ENCODE results near the gene HSD17B11.
"Not testable (repeated sequence)": the region's sequence is repeated elsewhere in the genome, so short reads cannot be mapped to it uniquely, and the experiment has no call there.

HSD17B11 gene

GRCh38 chr4:87363552-87363951 lies 27.4 kb downstream of the HSD17B11 start:
- no CpG with 5 or more reads among the region's 2 CpGs for WGBS (ENCODE audit: insufficient coverage, insufficient read length)
- DNase-seq (ENCODE audit: low read depth, low spot score) = no peak
- Histone ChIP-seq H3K4me1 (ENCODE audit: control insufficient read depth, insufficient read depth, low read length) (no peaks in the 10 kb centered on the region), H3K27ac (ENCODE audit: low read length) (no peak overlapping the region), H3K27me3 (ENCODE audit: control insufficient read depth, insufficient read depth, low read length) (no peaks in the 10 kb centered on the region), H3K4me3 (ENCODE audit: low read length) (no peak overlapping the region), H3K9me3 (ENCODE audit: control insufficient read depth, insufficient read depth, low read length) (no peaks in the 10 kb centered on the region), H3K36me3 (ENCODE audit: control insufficient read depth, insufficient read depth, low read length) (no peaks in the 10 kb centered on the region)

GRCh38 chr4:87360338-87360935 lies 30.6 kb downstream of the HSD17B11 start:
- WGBS (ENCODE audit: insufficient coverage, insufficient read length) = no CpG with 5 or more reads among the region's 7 CpGs
- H3K27ac ChIP-seq (ENCODE audit: low read length) = no peak overlapping the region
- H3K9me3 ChIP-seq (ENCODE audit: control insufficient read depth, insufficient read depth, low read length) = no peaks in the 10 kb centered on the region
- no peaks in the 10 kb centered on the region for H3K36me3 ChIP-seq (ENCODE audit: control insufficient read depth, insufficient read depth, low read length)
- no peak overlapping the region for H3K4me3 ChIP-seq (ENCODE audit: low read length)
- no peak for DNase-seq (ENCODE audit: low read depth, low spot score)
- H3K27me3 ChIP-seq (ENCODE audit: control insufficient read depth, insufficient read depth, low read length) = no peaks in the 10 kb centered on the region
- no peaks in the 10 kb centered on the region for H3K4me1 ChIP-seq (ENCODE audit: control insufficient read depth, insufficient read depth, low read length)

- WGBS (ENCODE audit: insufficient coverage, insufficient read length) = no CpG with 5 or more reads among the region's 4 CpGs
- no peak overlapping the region for H3K4me3 ChIP-seq (ENCODE audit: low read length)
- no peak overlapping the region for H3K27ac ChIP-seq (ENCODE audit: low read length)
Observed at GRCh38 chr4:87359258-87359657, 31.7 kb downstream of the HSD17B11 start.

GRCh38 chr4:87356832-87357526 lies 34.0 kb downstream of the HSD17B11 start:
- Histone ChIP-seq H3K9me3 (ENCODE audit: control insufficient read depth, insufficient read depth, low read length) (no peaks in the 10 kb centered on the region), H3K4me1 (ENCODE audit: control insufficient read depth, insufficient read depth, low read length) (no peaks in the 10 kb centered on the region), H3K27me3 (ENCODE audit: control insufficient read depth, insufficient read depth, low read length) (no peaks in the 10 kb centered on the region), H3K27ac (ENCODE audit: low read length) (no peak overlapping the region), H3K36me3 (ENCODE audit: control insufficient read depth, insufficient read depth, low read length) (no peaks in the 10 kb centered on the region), H3K4me3 (ENCODE audit: low read length) (no peak overlapping the region)
- no peak for DNase-seq (ENCODE audit: low read depth, low spot score)
- WGBS (ENCODE audit: insufficient coverage, insufficient read length) = no CpG with 5 or more reads among the region's 2 CpGs

More at GRCh38 chr4:87359258-87359657, 31.7 kb downstream of the HSD17B11 start:
- Histone ChIP-seq H3K27me3 (ENCODE audit: control insufficient read depth, insufficient read depth, low read length) (no peaks in the 10 kb centered on the region), H3K36me3 (ENCODE audit: control insufficient read depth, insufficient read depth, low read length) (no peaks in the 10 kb centered on the region), H3K4me1 (ENCODE audit: control insufficient read depth, insufficient read depth, low read length) (no peaks in the 10 kb centered on the region), H3K9me3 (ENCODE audit: control insufficient read depth, insufficient read depth, low read length) (no peaks in the 10 kb centered on the region)
- DNase-seq (ENCODE audit: low read depth, low spot score) = no peak

- no peak overlapping the region for H3K4me3 ChIP-seq (ENCODE audit: low read length)
- no peak for DNase-seq (ENCODE audit: low read depth, low spot score)
- no peaks in the 10 kb centered on the region for H3K4me1 ChIP-seq (ENCODE audit: control insufficient read depth, insufficient read depth, low read length)
- no peak overlapping the region for H3K27ac ChIP-seq (ENCODE audit: low read length)
- no peaks in the 10 kb centered on the region for H3K9me3 ChIP-seq (ENCODE audit: control insufficient read depth, insufficient read depth, low read length)
- no peaks in the 10 kb centered on the region for H3K36me3 ChIP-seq (ENCODE audit: control insufficient read depth, insufficient read depth, low read length)
- H3K27me3 ChIP-seq (ENCODE audit: control insufficient read depth, insufficient read depth, low read length) = no peaks in the 10 kb centered on the region
- WGBS (ENCODE audit: insufficient coverage, insufficient read length) = no CpG with 5 or more reads among the region's 7 CpGs
Observed at GRCh38 chr4:87354168-87355102, 36.6 kb downstream of the HSD17B11 start.

GRCh38 chr4:87353592-87353991 lies 37.4 kb downstream of the HSD17B11 start:
- H3K4me1 ChIP-seq (ENCODE audit: control insufficient read depth, insufficient read depth, low read length) = no peaks in the 10 kb centered on the region
- no peaks in the 10 kb centered on the region for H3K9me3 ChIP-seq (ENCODE audit: control insufficient read depth, insufficient read depth, low read length)
- H3K27me3 ChIP-seq (ENCODE audit: control insufficient read depth, insufficient read depth, low read length) = no peaks in the 10 kb centered on the region
- no peak overlapping the region for H3K4me3 ChIP-seq (ENCODE audit: low read length)
- peak; percentile 20 for DNase-seq (ENCODE audit: low read depth, low spot score)
- H3K27ac ChIP-seq (ENCODE audit: low read length) = no peak overlapping the region
- no CpG with 5 or more reads among the region's 3 CpGs for WGBS (ENCODE audit: insufficient coverage, insufficient read length)
- no peaks in the 10 kb centered on the region for H3K36me3 ChIP-seq (ENCODE audit: control insufficient read depth, insufficient read depth, low read length)

- Histone ChIP-seq H3K4me3 (ENCODE audit: low read length) (no peak overlapping the region), H3K9me3 (ENCODE audit: control insufficient read depth, insufficient read depth, low read length) (no peaks in the 10 kb centered on the region), H3K36me3 (ENCODE audit: control insufficient read depth, insufficient read depth, low read length) (no peaks in the 10 kb centered on the region), H3K4me1 (ENCODE audit: control insufficient read depth, insufficient read depth, low read length) (no peaks in the 10 kb centered on the region), H3K27me3 (ENCODE audit: control insufficient read depth, insufficient read depth, low read length) (no peaks in the 10 kb centered on the region), H3K27ac (ENCODE audit: low read length) (no peak overlapping the region)
- DNase-seq (ENCODE audit: low read depth, low spot score) = no peak
Observed at GRCh38 chr4:87345139-87345538, 45.8 kb downstream of the HSD17B11 start.

GRCh38 chr4:87342872-87343271 lies 48.1 kb downstream of the HSD17B11 start:
- no CpG with 5 or more reads among the region's 3 CpGs for WGBS (ENCODE audit: insufficient coverage, insufficient read length)
- no peak overlapping the region for H3K27ac ChIP-seq (ENCODE audit: low read length)
- no peaks in the 10 kb centered on the region for H3K36me3 ChIP-seq (ENCODE audit: control insufficient read depth, insufficient read depth, low read length)
- no peaks in the 10 kb centered on the region for H3K4me1 ChIP-seq (ENCODE audit: control insufficient read depth, insufficient read depth, low read length)
- DNase-seq (ENCODE audit: low read depth, low spot score) = no peak
- H3K27me3 ChIP-seq (ENCODE audit: control insufficient read depth, insufficient read depth, low read length) = no peaks in the 10 kb centered on the region
- H3K4me3 ChIP-seq (ENCODE audit: low read length) = no peak overlapping the region
- H3K9me3 ChIP-seq (ENCODE audit: control insufficient read depth, insufficient read depth, low read length) = no peaks in the 10 kb centered on the region

- not testable (repeated sequence) for H3K27ac ChIP-seq (ENCODE audit: low read length); DNase-seq (ENCODE audit: low read depth, low spot score); H3K9me3 ChIP-seq (ENCODE audit: control insufficient read depth, insufficient read depth, low read length); H3K4me3 ChIP-seq (ENCODE audit: low read length); H3K27me3 ChIP-seq (ENCODE audit: control insufficient read depth, insufficient read depth, low read length); H3K4me1 ChIP-seq (ENCODE audit: control insufficient read depth, insufficient read depth, low read length); H3K36me3 ChIP-seq (ENCODE audit: control insufficient read depth, insufficient read depth, low read length)
- no CpG with 5 or more reads among the region's 8 CpGs for WGBS (ENCODE audit: insufficient coverage, insufficient read length)
Observed at GRCh38 chr4:87341954-87342635, 48.9 kb downstream of the HSD17B11 start.

- H3K36me3 ChIP-seq (ENCODE audit: control insufficient read depth, insufficient read depth, low read length) = no peaks in the 10 kb centered on the region
- no peak overlapping the region for H3K4me3 ChIP-seq (ENCODE audit: low read length)
- H3K27ac ChIP-seq (ENCODE audit: low read length) = no peak overlapping the region
- no CpG with 5 or more reads among the region's 2 CpGs for WGBS (ENCODE audit: insufficient coverage, insufficient read length)
- no peak for DNase-seq (ENCODE audit: low read depth, low spot score)
- H3K4me1 ChIP-seq (ENCODE audit: control insufficient read depth, insufficient read depth, low read length) = no peaks in the 10 kb centered on the region
- H3K9me3 ChIP-seq (ENCODE audit: control insufficient read depth, insufficient read depth, low read length) = no peaks in the 10 kb centered on the region
- H3K27me3 ChIP-seq (ENCODE audit: control insufficient read depth, insufficient read depth, low read length) = no peaks in the 10 kb centered on the region
Observed at GRCh38 chr4:87339440-87339839, 51.5 kb downstream of the HSD17B11 start.

Measured in iPS DF 6.9 (cell line).